Kidney (tissue), 14 donors: ENCODE measurements around the gene FAT2. TPM values are rescaled to one million over a fixed set of nuclear protein-coding genes. Genes with fewer than 3 reads are reported as not detected.

Experiments
- DNase-seq, 5 donors: peaks; one replicate each; pipeline ENCODE4 v3.0.0-alpha.2; 2013 to 2020
- FAIRE-seq: peaks from 2 replicates; lab custom pipeline; 2012; peaks lifted over from hg19 to GRCh38; lab: Jason Lieb, UNC
- H3K27ac ChIP-seq, 2 donors: one replicate each; pipeline ENCODE4 v1.7.0; 2013; ENCODE audit warnings: low read depth in 2 of 2, low read length in 2 of 2, inconsistent platforms in 1 of 2
- H3K27me3 ChIP-seq: one replicate; pipeline ENCODE4 v1.7.1; 2013; ENCODE audit warnings: low read length, inconsistent platforms; ENCODE audit not compliant: control insufficient read depth, insufficient read depth
- H3K36me3 ChIP-seq, 3 donors: one replicate each; pipeline versions ENCODE4 v1.7.0 to v1.7.1; 2013; ENCODE audit warnings: low read length in 3 of 3, control low read depth in 1 of 3, inconsistent platforms in 1 of 3; ENCODE audit not compliant: insufficient read depth in 3 of 3, control insufficient read depth in 2 of 3
- H3K4me1 ChIP-seq, 3 donors: one replicate each; pipeline versions ENCODE4 v1.7.0 to v1.7.1; 2013; ENCODE audit warnings: low read length in 3 of 3, inconsistent platforms in 1 of 3, low read depth in 1 of 3; ENCODE audit not compliant: control insufficient read depth in 2 of 3, insufficient read depth in 2 of 3
- H3K4me3 ChIP-seq, 3 donors: one replicate each; pipeline versions ENCODE4 v1.7.0 to v1.8.1; 2013; ENCODE audit warnings: low read length in 3 of 3, control low read depth in 1 of 3, inconsistent platforms in 1 of 3
- H3K9ac ChIP-seq, 3 donors: one replicate each; pipeline versions ENCODE4 v1.7.0 to v1.7.1; 2013; ENCODE audit warnings: low read length in 3 of 3, control low read depth in 1 of 3, inconsistent platforms in 1 of 3
- H3K9me3 ChIP-seq, 3 donors: one replicate each; pipeline versions ENCODE4 v1.7.0 to v1.7.1; 2013; ENCODE audit warnings: low read length in 3 of 3, control low read depth in 1 of 3, inconsistent platforms in 1 of 3; ENCODE audit not compliant: control insufficient read depth in 2 of 3, insufficient read depth in 1 of 3
- CTCF ChIP-seq: IDR thresholded peaks from 3 replicates; pipeline ENCODE4 v1.5.1; 2012; ENCODE audit warnings: mild to moderate bottlenecking, moderate library complexity, borderline replicate concordance; ENCODE audit not compliant: insufficient read depth; ENCODE audit errors: extremely low read depth
- intact Hi-C: fragments of 100-400 bp; cut with DNase I; formaldehyde crosslinking; loops from one replicate; pipeline ENCODE4 v1.11.1; 2022
- polyA plus RNA-seq: library from polyadenylated mRNA; stranded (reverse); fragments of 350-450 nt; fragmentation: Illumina TruSeq; extraction: RNeasy Lipid Tissue Mini Kit (QIAGEN cat#74804); gene quantifications from one replicate; pipeline ENCODE4 v1.2.3, GENCODE V29; 2014; ENCODE audit warnings: low read depth, low replicate concordance; ENCODE audit not compliant: insufficient read depth
- total RNA-seq: library from RNA; stranded (reverse); fragmentation: NEBNext Ultra II Directional; extraction: Animal tissue kit (Norgen Biotek cat#: 25700); gene quantifications from one replicate; pipeline ENCODE4 v1.2.1, GENCODE V29; 2021
- donor health status: control.
- donor health status: control.
- donor health status: control.
- donor health status: control.
- donor health status: control.
- donor health status: DM: yes; HTN: yes; CAD: no.
- donor health status: Normal renal cell carcinoma (clear cell type).

FAT2 gene
- total and polyA plus RNA-seq, 2 donors from 2014 or later = 0.13 to 0.37 TPM

GRCh38 chr5:151572657-151573368 lies 18.3 kb downstream of the FAT2 start:
- Histone ChIP-seq H3K9ac (no peak overlapping the region), H3K4me3 (no peak overlapping the region), H3K4me1 (peaks cover 0 to 2% (median 0%) of the 10 kb centered on the region in 3 donors), H3K36me3 (no peaks in the 10 kb centered on the region), H3K27me3 (no peaks in the 10 kb centered on the region), H3K27ac (no peak overlapping the region), H3K9me3 (no peaks in the 10 kb centered on the region)
- DNase-seq (no peak), FAIRE-seq (no peak)
- intact Hi-C loops = no loop called here
- no peak for TF ChIP-seq CTCF

- intact Hi-C loops = no loop called here
- no peak for DNase-seq
- H3K4me3 ChIP-seq = no peak overlapping the region
Measured at GRCh38 chr5:151571270-151572173, 19.6 kb downstream of the FAT2 start.

GRCh38 chr5:151570512-151571269 lies 20.4 kb downstream of the FAT2 start:
- Histone ChIP-seq H3K27ac (no peak overlapping the region), H3K9ac (no peak overlapping the region), H3K27me3 (no peaks in the 10 kb centered on the region), H3K4me1 (peaks cover 0 to 2% (median 0%) of the 10 kb centered on the region in 3 donors), H3K9me3 (no peaks in the 10 kb centered on the region), H3K36me3 (no peaks in the 10 kb centered on the region), H3K4me3 (no peak overlapping the region)
- FAIRE-seq = no peak
- intact Hi-C loops = no loop called here
- no peak for TF ChIP-seq CTCF
- DNase-seq = peak in 3 of 5 donors; percentile 61 to 81 (median 74)

More at GRCh38 chr5:151571270-151572173, 19.6 kb downstream of the FAT2 start:
- Histone ChIP-seq H3K27ac (no peak overlapping the region), H3K9me3 (no peaks in the 10 kb centered on the region), H3K4me1 (peaks cover 0 to 2% (median 0%) of the 10 kb centered on the region in 3 donors), H3K27me3 (no peaks in the 10 kb centered on the region), H3K36me3 (no peaks in the 10 kb centered on the region), H3K9ac (no peak overlapping the region)
- TF ChIP-seq CTCF = no peak
- no peak for FAIRE-seq
